H9 (cell line): Measurements from ENCODE around the gene WNT6. TPM values are rescaled to one million over a fixed set of nuclear protein-coding genes. Genes with fewer than 3 reads are reported as not detected.

Experiments
- DNase-seq: peaks from one replicate; pipeline ENCODE4 v3.0.0-alpha.2; 2017
- H2AFZ ChIP-seq: one replicate; pipeline ENCODE4 v1.6.1; 2013; ENCODE audit warnings: mild to moderate bottlenecking, low read length, control low read depth, moderate library complexity
- H2AK5ac ChIP-seq: 2 replicates; pipeline ENCODE4 v1.6.1; 2013; ENCODE audit warnings: low read length, control low read depth, mixed read lengths; ENCODE audit not compliant: insufficient read length
- H2BK120ac ChIP-seq: one replicate; pipeline ENCODE4 v1.6.1; 2013; ENCODE audit warnings: low read depth, mild to moderate bottlenecking, low read length, control low read depth, inconsistent platforms; ENCODE audit not compliant: poor library complexity, severe bottlenecking
- H2BK12ac ChIP-seq: 2 replicates; pipeline ENCODE4 v1.6.1; 2013; ENCODE audit warnings: low read length, control low read depth, mixed read lengths, low read depth; ENCODE audit not compliant: insufficient read length
- H2BK15ac ChIP-seq: 2 replicates; pipeline ENCODE4 v1.6.1; 2013; ENCODE audit warnings: low read depth, low read length, control low read depth
- H2BK20ac ChIP-seq: one replicate; pipeline ENCODE4 v1.6.1; 2013; ENCODE audit warnings: low read depth, mild to moderate bottlenecking, low read length, control low read depth, inconsistent platforms; ENCODE audit not compliant: poor library complexity, severe bottlenecking
- H2BK5ac ChIP-seq: 2 replicates; pipeline ENCODE4 v1.6.1; 2013; ENCODE audit warnings: low read length, control low read depth, mixed read lengths; ENCODE audit not compliant: insufficient read length
- H3K14ac ChIP-seq: 2 replicates; pipeline ENCODE4 v1.6.1; 2013; ENCODE audit warnings: low read length, control low read depth; ENCODE audit not compliant: insufficient read depth
- H3K18ac ChIP-seq: 2 replicates; pipeline ENCODE4 v1.6.1; 2013; ENCODE audit warnings: low read depth, mild to moderate bottlenecking, mixed read lengths, low read length, control low read depth; ENCODE audit not compliant: insufficient read length
- H3K23ac ChIP-seq: 2 replicates; pipeline ENCODE4 v1.6.1; 2013; ENCODE audit warnings: low read length, control low read depth, mixed read lengths, low read depth; ENCODE audit not compliant: insufficient read length
- H3K23me2 ChIP-seq: 2 replicates; pipeline ENCODE4 v1.6.1; 2013; ENCODE audit warnings: low read depth, mild to moderate bottlenecking, mixed read lengths, low read length, control low read depth; ENCODE audit not compliant: insufficient read length, poor library complexity, severe bottlenecking
- H3K27ac ChIP-seq: 2 replicates; pipeline ENCODE4 v1.5.1; 2013; ENCODE audit warnings: low read length, control low read depth, mixed read lengths, low read depth; ENCODE audit not compliant: insufficient read length
- H3K27me3 ChIP-seq: 2 replicates; pipeline ENCODE4 v1.6.1; 2013; ENCODE audit warnings: low read length, control low read depth, inconsistent platforms; ENCODE audit not compliant: insufficient read depth
- H3K4ac ChIP-seq: 2 replicates; pipeline ENCODE4 v1.6.1; 2013; ENCODE audit warnings: low read depth, mild to moderate bottlenecking, control low read depth, inconsistent platforms, low read length, moderate library complexity
- H3K4me1 ChIP-seq: 2 replicates; pipeline ENCODE4 v1.6.1; 2013; ENCODE audit warnings: low read length, control low read depth, inconsistent platforms; ENCODE audit not compliant: insufficient read depth
- H3K4me2 ChIP-seq: 2 replicates; pipeline ENCODE4 v1.6.1; 2013; ENCODE audit warnings: low read length, control low read depth, mixed read lengths; ENCODE audit not compliant: insufficient read length, insufficient read depth
- H3K56ac ChIP-seq: 2 replicates; pipeline ENCODE4 v1.6.1; 2013; ENCODE audit warnings: low read depth, mild to moderate bottlenecking, mixed read lengths, low read length, control low read depth; ENCODE audit not compliant: insufficient read length
- H3K79me1 ChIP-seq: 2 replicates; pipeline ENCODE4 v1.6.1; 2013; ENCODE audit warnings: low read depth, mild to moderate bottlenecking, moderate library complexity, low read length, control low read depth, inconsistent platforms; ENCODE audit not compliant: insufficient read depth, poor library complexity, severe bottlenecking
- H3K79me2 ChIP-seq: 2 replicates; pipeline ENCODE4 v1.6.1; 2013; ENCODE audit warnings: low read length, control low read depth, inconsistent platforms; ENCODE audit not compliant: insufficient read depth
- H3K9ac ChIP-seq: 2 replicates; pipeline ENCODE4 v1.6.1; 2013; ENCODE audit warnings: low read length, control low read depth, mixed read lengths; ENCODE audit not compliant: insufficient read length; ENCODE audit errors: extremely low read depth
- H3K9me3 ChIP-seq: one replicate; pipeline ENCODE4 v1.6.1; 2013; ENCODE audit warnings: low read depth, low read length, inconsistent platforms; ENCODE audit not compliant: control insufficient read depth
- H3T11ph ChIP-seq: one replicate; pipeline ENCODE4 v1.6.1; 2013; ENCODE audit warnings: mild to moderate bottlenecking, low read length, control low read depth, inconsistent platforms
- H4K20me1 ChIP-seq: one replicate; pipeline ENCODE4 v1.6.1; 2013; ENCODE audit not compliant: control insufficient read depth, insufficient read length, insufficient read depth
- H4K5ac ChIP-seq: 2 replicates; pipeline ENCODE4 v1.6.1; 2013; ENCODE audit warnings: low read depth, mild to moderate bottlenecking, mixed read lengths, low read length, control low read depth; ENCODE audit not compliant: insufficient read length
- H4K8ac ChIP-seq: replicated peaks from 2 replicates; pipeline ENCODE4 v1.6.1; 2013; ENCODE audit warnings: low read length, control low read depth, mixed read lengths, low read depth; ENCODE audit not compliant: insufficient read length
- H4K91ac ChIP-seq: 2 replicates; pipeline ENCODE4 v1.6.1; 2013; ENCODE audit warnings: low read depth, mild to moderate bottlenecking, moderate library complexity, mixed read lengths, low read length, control low read depth; ENCODE audit not compliant: insufficient read length
- H3K27ac Mint-ChIP-seq, 3 experiments: 2 replicates in 2 of 3; 3 replicates in 1 of 3; pipeline ENCODE4 v1.8.0; 2020 to 2021; ENCODE audit warnings: mixed read lengths in 3 of 3, mild to moderate bottlenecking in 1 of 3, moderate library complexity in 1 of 3
- H3K27me3 Mint-ChIP-seq: 2 replicates; pipeline ENCODE4 v1.8.0; 2021; ENCODE audit warnings: low read depth, mild to moderate bottlenecking, moderate library complexity, mixed read lengths
- H3K36me3 Mint-ChIP-seq, 3 experiments: 2 replicates in 2 of 3; 3 replicates in 1 of 3; pipeline ENCODE4 v1.8.0; 2020 to 2021; ENCODE audit warnings: low read depth in 3 of 3, mixed read lengths in 3 of 3; ENCODE audit not compliant: insufficient read depth in 1 of 3
- H3K4me1 Mint-ChIP-seq, 2 experiments: 2 replicates each; pipeline ENCODE4 v1.8.0; 2020; ENCODE audit warnings: mixed read lengths in 2 of 2
- H3K4me3 Mint-ChIP-seq, 2 experiments: 2 replicates in 1 of 2; 3 replicates in 1 of 2; pipeline ENCODE4 v1.8.0; 2020 to 2021; ENCODE audit warnings: mild to moderate bottlenecking in 2 of 2, mixed read lengths in 2 of 2, moderate library complexity in 1 of 2
- H3K9me3 Mint-ChIP-seq, 2 experiments: 2 replicates in 1 of 2; 3 replicates in 1 of 2; pipeline ENCODE4 v1.8.0; 2020; ENCODE audit warnings: mild to moderate bottlenecking in 2 of 2, mixed read lengths in 2 of 2, moderate library complexity in 1 of 2
- CTCF ChIP-seq: fragments of 200-600 bp; sonication (generic); conservative IDR thresholded peaks from 3 replicates; pipeline ENCODE4 v1.8.0; 2021; ENCODE audit warnings: antibody characterized with exemption, mild to moderate bottlenecking
- WGBS: extraction: QIAGEN DNeasy Blood & Tissue Kit; methylation state at CpG from one replicate; pipeline ENCODE4 v1.1.7; 2013; ENCODE audit warnings: missing lambda C conversion rate, low lambda C conversion rate, mixed read lengths; ENCODE audit not compliant: insufficient read length; ENCODE audit errors: extremely low coverage; 5-methylcytosine and 5-hydroxymethylcytosine counted together
- total RNA-seq: library from RNA; stranded (reverse); gene quantifications from 2 replicates; pipeline ENCODE4 v1.2.1, GENCODE V29; 2021

WNT6 gene
- total RNA-seq, 1 experiment from 2014 or later, result not detected

GRCh38 chr2:218856896-218857243, 2.7 kb upstream of the WNT6 start:
- H3K23ac ChIP-seq, result no peak overlapping the region

More at GRCh38 chr2:218856896-218857243, 2.7 kb upstream of the WNT6 start:
- Histone ChIP-seq H3K27me3 (peaks cover 78% of the 10 kb centered on the region), H4K8ac (no peak overlapping the region), H4K5ac (no peak overlapping the region), H3K14ac (no peak overlapping the region), H3K9me3 (no peaks in the 10 kb centered on the region), H3T11ph (no peak overlapping the region), H2BK20ac (no peak overlapping the region), H3K79me1 (no peaks in the 10 kb centered on the region), H4K20me1 (no peaks in the 10 kb centered on the region), H3K4ac (no peak overlapping the region), H3K27ac (no peak overlapping the region), H3K18ac (no peak overlapping the region), H3K79me2 (no peaks in the 10 kb centered on the region), H2BK12ac (no peak overlapping the region), H3K9ac (no peak overlapping the region), H3K4me2 (no peak overlapping the region), H4K91ac (no peak overlapping the region), H2BK15ac (no peak overlapping the region), H2AK5ac (no peak overlapping the region), H2BK120ac (no peak overlapping the region), H3K56ac (no peak overlapping the region), H2AFZ (no peak overlapping the region), H2BK5ac (no peak overlapping the region), H3K23me2 (peaks cover 3% of the 10 kb centered on the region), H3K4me1 (peaks cover 2% of the 10 kb centered on the region)
- WGBS, result no CpG with 5 or more reads among the region's 1 CpG
- peaks cover 0 to 3% of the 10 kb centered on the region in 2 experiments; a peak in 1 of 5 replicates for H3K9me3 Mint-ChIP-seq
- H3K4me1 Mint-ChIP-seq, result peaks cover 38 to 67% of the 10 kb centered on the region in 2 experiments
- H3K36me3 Mint-ChIP-seq, result no peaks in the 10 kb centered on the region
- no peak overlapping the region for H3K27ac Mint-ChIP-seq
- H3K4me3 Mint-ChIP-seq, result no peak overlapping the region; a peak in 1 of 5 replicates
- no peak for TF ChIP-seq CTCF
- no peak for DNase-seq
- H3K27me3 Mint-ChIP-seq, result peaks cover 92% of the 10 kb centered on the region
